Fibroblast of lung (primary cell): Measurements from ENCODE around the gene MYH15. TPM values are rescaled to one million over a fixed set of nuclear protein-coding genes. Genes with fewer than 3 reads are reported as not detected.
A peak's percentile ranks its signal among the peaks of the same experiment; 100 is the strongest.

ENCODE experiments used
- DNase-seq, 2 donors: peaks; one replicate each; pipeline versions ENCODE4 v3.0.0 to v3.0.0-alpha.2; 2010; ENCODE audit warnings: low read depth in 2 of 2
- H2AFZ ChIP-seq: 2 replicates; pipeline ENCODE4 v1.5.1; 2012; ENCODE audit warnings: low read length, control low read depth, inconsistent platforms
- H3K27ac ChIP-seq: 2 replicates; pipeline ENCODE4 v1.5.1; 2011; ENCODE audit warnings: low read length, control low read depth; ENCODE audit not compliant: insufficient read depth
- H3K27me3 ChIP-seq: 2 replicates; pipeline ENCODE4 v1.5.1; 2011; ENCODE audit warnings: mild to moderate bottlenecking, low read length; ENCODE audit not compliant: control insufficient read depth, insufficient read depth
- H3K36me3 ChIP-seq: 2 replicates; pipeline ENCODE4 v1.5.1; 2011; ENCODE audit warnings: low read length; ENCODE audit not compliant: control insufficient read depth, insufficient read depth
- H3K4me1 ChIP-seq: 2 replicates; pipeline ENCODE4 v1.5.1; 2011; ENCODE audit warnings: low read length; ENCODE audit not compliant: control insufficient read depth, insufficient read depth; ENCODE audit errors: extremely low read depth
- H3K4me2 ChIP-seq: 2 replicates; pipeline ENCODE4 v1.5.1; 2011; ENCODE audit warnings: low read length, control low read depth; ENCODE audit not compliant: insufficient read depth; ENCODE audit errors: extremely low read depth
- H3K4me3 ChIP-seq, 4 experiments: fragments of 200-600 bp in 1 of 4; sonication (generic) in 1 of 4; replicated peaks in 1 of 4; 2 replicates each; pipeline ENCODE4 v1.5.1; 2011 to 2016; ENCODE audit warnings: low read length in 4 of 4, low read depth in 3 of 4, mild to moderate bottlenecking in 3 of 4, control low read depth in 2 of 4, inconsistent platforms in 1 of 4, mixed read lengths in 1 of 4; ENCODE audit not compliant: insufficient read depth in 1 of 4; ENCODE audit errors: control extremely low read depth in 1 of 4
- H3K79me2 ChIP-seq: 2 replicates; pipeline ENCODE4 v1.5.1; 2012; ENCODE audit warnings: mild to moderate bottlenecking, low read length, inconsistent platforms; ENCODE audit not compliant: control insufficient read depth, insufficient read depth
- H3K9ac ChIP-seq: 2 replicates; pipeline ENCODE4 v1.5.1; 2011; ENCODE audit warnings: mild to moderate bottlenecking, low read length, control low read depth; ENCODE audit not compliant: insufficient read depth
- H3K9me3 ChIP-seq: 2 replicates; pipeline ENCODE4 v1.5.1; 2012; ENCODE audit warnings: low read depth, low read length; ENCODE audit not compliant: control insufficient read depth, insufficient read depth
- H4K20me1 ChIP-seq: 2 replicates; pipeline ENCODE4 v1.5.1; 2011; ENCODE audit warnings: low read length; ENCODE audit not compliant: control insufficient read depth, insufficient read depth; ENCODE audit errors: extremely low read depth
- CTCF ChIP-seq, 2 donors: IDR thresholded peaks in 1 of 2; conservative IDR thresholded peaks in 1 of 2; 1 replicate in 1 of 2; 2 replicates in 1 of 2; pipeline ENCODE4 v1.5.1; 2011 to 2012; ENCODE audit warnings: low read length in 2 of 2, control low read depth in 1 of 2, inconsistent platforms in 1 of 2, low read depth in 1 of 2, mild to moderate bottlenecking in 1 of 2
- EZH2 ChIP-seq: IDR thresholded peaks from 2 replicates; pipeline ENCODE4 v1.5.1; 2012; ENCODE audit warnings: low read length, control low read depth, mild to moderate bottlenecking; ENCODE audit errors: missing control alignments
- polyA plus RNA-seq, 2 donors: library from polyadenylated mRNA; depleted of rRNA in 1 of 2; stranded (reverse) in 1 of 2; unstranded in 1 of 2; fragments of >200 nt; gene quantifications; 2 replicates each; pipeline ENCODE4 v1.2.1, GENCODE V29; 2011 to 2012; ENCODE audit warnings: missing spikeins in 1 of 2
- total RNA-seq: library from RNA; depleted of rRNA; stranded (reverse); fragments of >200 nt; gene quantifications from 2 replicates; pipeline ENCODE4 v1.2.1, GENCODE V29; 2014

MYH15 gene
- total and polyA plus RNA-seq, 2 donors (not counting 1 experiment from before 2014, with no cell fraction given): 0.05 to 0.17 TPM

DNA sequence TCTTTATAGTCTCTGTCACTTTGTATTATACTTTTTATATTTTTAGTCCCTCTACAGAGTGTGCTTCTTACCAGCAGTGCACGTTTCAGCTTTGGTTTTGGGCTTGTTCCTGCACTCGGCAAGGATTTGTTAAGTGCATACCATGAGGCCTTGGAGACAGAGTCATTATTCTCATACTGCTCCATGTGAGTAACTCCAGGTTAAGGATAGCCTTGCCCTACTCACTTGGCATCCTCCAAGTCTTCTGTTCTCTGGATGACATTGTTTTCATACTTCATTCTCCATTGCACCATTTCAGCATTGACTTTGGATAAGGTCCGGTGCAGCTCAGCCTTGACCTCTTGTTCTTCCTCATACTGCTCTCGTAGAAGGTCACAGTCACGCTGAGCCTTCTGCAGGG, 96.4 kb downstream of the MYH15 start:
- Histone ChIP-seq H3K4me1 (peaks cover 2% of the 10 kb centered on the region), H3K9ac (no peak overlapping the region), H3K27me3 (no peaks in the 10 kb centered on the region), H3K36me3 (no peaks in the 10 kb centered on the region), H3K9me3 (no peaks in the 10 kb centered on the region), H3K4me2 (no peak overlapping the region), H2AFZ (no peak overlapping the region), H3K79me2 (no peaks in the 10 kb centered on the region), H3K27ac (no peak overlapping the region), H3K4me3 (no peak overlapping the region), H4K20me1 (no peaks in the 10 kb centered on the region)
- TF ChIP-seq EZH2 (no peak), CTCF (conservative IDR thresholded peaks at IDR 0.05 in 1 of 2, IDR thresholded peaks at IDR 0.05 in 1 of 2; ENCODE audit: low read depth in 1 of 2, low read length in 2 of 2) (no peak)
- DNase-seq: peak in 1 of 2 donors; percentile 41

GRCh38 chr3:108412121-108412750, 98.2 kb downstream of the MYH15 start:
- no peaks in the 10 kb centered on the region for H3K36me3 ChIP-seq

DNA sequence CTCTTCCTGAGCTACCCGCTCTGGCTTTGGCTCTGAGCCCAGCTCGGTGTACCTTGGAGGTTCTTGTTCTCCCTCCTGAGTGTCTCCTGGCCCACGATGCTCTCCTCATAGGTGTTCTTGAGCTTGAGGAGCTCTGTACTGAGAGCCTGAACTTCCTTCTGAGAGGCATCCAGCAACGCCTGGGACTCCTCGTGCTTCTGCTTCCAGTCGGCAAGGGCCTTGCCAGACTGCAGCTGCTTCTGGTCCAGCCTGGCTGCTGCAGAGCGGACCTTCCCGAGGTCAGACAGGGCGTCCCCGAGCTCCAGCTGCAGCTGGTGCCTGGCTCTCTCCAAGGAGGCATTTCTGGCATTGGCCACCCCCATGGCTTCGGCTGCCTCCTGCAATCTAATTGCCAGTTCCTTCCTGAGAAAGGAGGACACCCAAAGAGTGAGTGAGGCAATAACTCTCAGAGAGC, 99.8 kb downstream of the MYH15 start:
- Histone ChIP-seq H3K4me2 (no peak overlapping the region), H3K9ac (no peak overlapping the region), H3K4me3 (no peak overlapping the region), H3K36me3 (no peaks in the 10 kb centered on the region), H3K27me3 (no peaks in the 10 kb centered on the region), H3K79me2 (no peaks in the 10 kb centered on the region), H3K27ac (no peak overlapping the region), H3K9me3 (no peaks in the 10 kb centered on the region), H3K4me1 (peaks cover under 1% of the 10 kb centered on the region), H4K20me1 (no peaks in the 10 kb centered on the region), H2AFZ (no peak overlapping the region)
- TF ChIP-seq EZH2: no peak
- no peak for TF ChIP-seq CTCF (conservative IDR thresholded peaks at IDR 0.05 in 1 of 2, IDR thresholded peaks at IDR 0.05 in 1 of 2; ENCODE audit: low read depth in 1 of 2, low read length in 2 of 2)
- DNase-seq: no peak

More at GRCh38 chr3:108412121-108412750, 98.2 kb downstream of the MYH15 start:
- peaks cover 2% of the 10 kb centered on the region for H3K4me1 ChIP-seq
- no peak overlapping the region for H3K27ac ChIP-seq
- no peak overlapping the region for H3K9ac ChIP-seq
- TF ChIP-seq EZH2 (no peak), CTCF (conservative IDR thresholded peaks at IDR 0.05 in 1 of 2, IDR thresholded peaks at IDR 0.05 in 1 of 2; ENCODE audit: low read depth in 1 of 2, low read length in 2 of 2) (no peak)
- H3K79me2 ChIP-seq: no peaks in the 10 kb centered on the region
- no peaks in the 10 kb centered on the region for H4K20me1 ChIP-seq
- no peak for DNase-seq
- H3K27me3 ChIP-seq: no peaks in the 10 kb centered on the region
- H3K4me2 ChIP-seq: no peak overlapping the region
- no peak overlapping the region for H3K4me3 ChIP-seq
- H2AFZ ChIP-seq: no peak overlapping the region
- H3K9me3 ChIP-seq: no peaks in the 10 kb centered on the region
